ENCODE results near the gene MYH3.
A peak's percentile ranks its signal among the peaks of the same experiment; 100 is the strongest.
"Not testable (repeated sequence)": the region's sequence is repeated elsewhere in the genome, so short reads cannot be mapped to it uniquely, and the experiment has no call there.

Gene MYH3

DNA sequence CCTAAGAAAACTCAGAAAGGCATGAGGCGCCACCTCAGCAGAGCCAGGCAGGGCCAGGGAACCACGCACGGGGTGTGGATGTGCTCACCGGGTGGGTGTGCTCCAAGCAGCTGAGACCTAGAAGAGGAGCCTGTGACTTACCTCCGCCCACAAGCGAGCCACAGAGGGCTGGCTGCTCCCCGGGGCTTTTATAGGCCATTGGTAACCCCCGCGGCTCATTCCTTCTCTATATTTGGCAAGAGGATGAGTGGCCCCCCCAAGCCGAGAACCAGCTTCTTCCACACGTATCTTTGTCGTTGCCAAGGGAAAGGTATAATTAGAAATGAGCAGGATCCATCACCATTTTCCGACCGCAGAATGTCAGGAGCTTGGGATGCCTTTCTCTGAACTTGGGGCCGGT, at the start of gene MYH3:
MYH3 (minus strand) TSS at position 162 of the 400 bp plus-strand sequence. CDS start 2,245 bp downstream, outside the sequence.
- no peak for DNase-seq

DNA sequence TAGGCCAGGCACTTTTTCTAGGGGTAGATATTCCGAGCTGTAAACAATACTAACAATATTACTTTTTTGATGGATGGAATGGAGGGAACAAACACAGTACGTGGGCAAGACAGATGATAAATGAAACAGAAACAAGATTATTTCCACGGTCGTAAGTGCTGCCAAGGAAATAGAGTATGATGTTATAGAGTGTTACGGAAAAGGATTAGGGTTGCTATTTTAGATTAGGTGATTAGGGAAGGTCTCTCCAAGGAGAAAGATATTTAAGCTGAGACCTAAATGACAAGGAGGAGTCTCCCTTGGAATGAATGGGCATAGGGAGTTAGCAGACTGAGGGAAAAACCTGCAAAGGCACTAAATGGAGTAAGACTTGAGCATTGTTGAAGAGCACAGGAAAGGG, 48.6 kb upstream of the MYH3 start:
- no peak for DNase-seq

DNA sequence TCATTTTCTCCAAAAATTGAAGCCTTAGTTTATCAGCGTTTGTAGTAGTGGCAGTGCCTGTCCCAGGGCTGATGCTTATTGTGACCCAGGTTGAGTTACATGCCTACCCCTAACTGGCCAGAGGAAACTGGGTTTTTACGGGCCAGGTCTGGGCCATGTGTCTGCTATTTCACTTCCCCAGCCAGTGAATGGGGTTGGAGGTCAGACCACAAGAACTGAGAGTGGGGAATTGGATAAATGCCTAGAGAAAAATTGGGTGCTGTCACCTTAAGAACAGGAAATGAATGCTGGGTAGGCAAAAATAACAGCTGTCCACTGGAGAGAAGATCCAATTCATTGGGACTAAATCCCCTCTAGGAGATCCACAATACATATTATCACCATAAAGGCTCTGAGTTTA, 45.5 kb upstream of the MYH3 start:
- DNase-seq = no peak

DNA sequence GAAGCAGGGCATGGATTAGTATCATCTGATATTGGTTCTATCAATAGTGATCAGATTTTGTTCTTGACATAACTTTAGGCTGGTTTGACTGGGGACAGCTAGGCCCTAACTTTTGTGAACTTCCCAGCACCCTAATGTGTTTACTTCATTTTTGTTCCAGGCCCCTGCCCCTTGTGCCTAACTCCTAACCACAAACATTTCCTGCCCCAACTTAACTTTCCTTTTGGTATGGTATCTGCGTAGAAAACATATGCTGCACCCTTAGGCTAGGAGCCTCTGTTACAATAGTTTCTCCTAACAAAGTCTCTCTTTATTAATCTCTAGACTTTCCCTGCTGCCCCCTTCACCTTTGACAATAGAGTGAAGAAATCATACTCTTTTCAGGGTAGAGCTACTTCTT, 42.7 kb upstream of the MYH3 start:
- DNase-seq = no peak

DNA sequence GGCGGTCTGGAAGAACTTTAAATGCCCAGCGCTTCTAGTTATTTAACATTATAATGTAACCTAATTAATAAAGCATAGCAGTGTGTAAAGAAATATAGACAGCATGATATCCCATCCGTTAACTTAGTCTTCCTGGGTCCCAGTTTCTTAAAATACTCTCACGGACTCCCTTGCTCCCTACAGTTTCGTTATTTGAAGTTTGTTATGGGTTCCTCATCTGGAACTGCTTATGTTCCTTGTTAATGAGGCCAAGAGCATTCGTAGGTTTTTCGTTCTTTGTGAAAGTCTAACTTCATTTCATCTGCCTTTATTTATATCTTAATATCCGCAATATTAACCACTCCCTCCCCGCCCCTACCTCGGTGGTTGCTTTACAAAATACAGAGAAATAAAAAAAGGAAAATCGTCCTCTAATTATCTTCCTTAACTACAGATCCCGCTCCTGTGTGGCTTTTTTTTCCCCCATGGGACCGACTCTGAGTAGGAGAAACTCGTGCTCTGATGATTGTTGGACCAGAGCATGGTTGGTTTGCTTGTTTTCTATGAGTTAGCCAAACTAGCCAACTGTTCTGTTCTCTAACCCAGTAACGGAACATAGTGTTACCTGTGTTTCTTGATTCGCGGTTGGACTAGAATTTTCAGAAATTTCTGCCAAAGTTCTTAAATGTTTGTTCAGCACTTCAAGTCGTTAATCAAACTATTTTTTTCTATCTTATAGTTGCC, 41.1 kb upstream of the MYH3 start:
- no peak for DNase-seq

DNA sequence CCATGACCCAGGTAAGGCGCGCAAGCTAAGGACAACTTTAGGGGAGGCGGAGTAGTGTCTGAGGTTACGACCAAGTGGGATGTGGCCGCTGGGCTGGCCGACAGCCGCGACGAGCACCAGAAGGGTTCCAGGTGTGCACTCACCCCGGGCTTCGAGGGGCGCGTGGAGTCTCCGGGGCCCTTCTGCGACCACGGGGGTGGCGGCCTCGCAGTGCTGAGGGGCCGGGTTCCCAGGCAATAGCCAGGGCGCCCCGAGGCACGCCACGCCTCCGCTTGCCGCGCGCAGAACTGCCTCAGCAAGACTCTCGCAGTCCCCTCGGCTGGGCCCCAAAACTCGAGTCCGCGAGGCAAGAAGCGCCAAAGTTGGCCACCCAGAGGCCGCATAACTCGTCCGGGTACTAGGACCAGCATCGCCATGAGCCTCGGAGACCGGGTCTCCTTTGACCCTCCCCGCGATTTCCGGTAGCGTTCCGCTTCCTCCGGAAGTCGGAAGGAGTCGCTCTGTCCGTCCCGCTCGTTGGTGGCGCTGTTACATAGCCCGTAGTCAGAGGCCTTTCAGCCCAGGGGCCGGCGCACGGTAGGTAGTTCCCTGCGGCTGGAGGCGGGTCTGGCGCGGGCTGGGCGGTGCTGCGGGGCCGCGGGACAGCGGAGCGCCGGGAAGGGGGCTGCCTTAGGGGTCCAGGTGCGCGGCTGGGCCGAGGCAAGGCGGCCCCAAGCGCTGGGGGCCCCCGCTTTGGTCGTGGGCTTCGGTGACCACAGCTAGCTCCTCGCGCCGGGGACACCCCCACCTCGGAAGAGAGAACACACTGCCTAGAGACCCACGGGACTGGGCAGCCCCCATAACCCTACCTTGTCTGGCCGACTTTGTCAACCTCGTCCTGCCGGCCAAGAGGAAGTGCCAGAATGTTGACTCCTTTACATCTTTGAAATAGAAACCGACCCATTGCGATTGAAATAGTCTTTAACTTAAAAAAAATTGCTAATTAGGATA, 40.3 kb upstream of the MYH3 start, which contains the start of the genes ADPRM and SCO1:
ADPRM (plus strand) TSS at position 503 of the 990 bp plus-strand sequence. CDS start 7,333 bp downstream, outside the sequence.
SCO1 (minus strand) TSS at position 442 of the 990 bp plus-strand sequence; CDS start at position 416, 26 bp downstream.
- DNase-seq = peak; percentile 75

DNA sequence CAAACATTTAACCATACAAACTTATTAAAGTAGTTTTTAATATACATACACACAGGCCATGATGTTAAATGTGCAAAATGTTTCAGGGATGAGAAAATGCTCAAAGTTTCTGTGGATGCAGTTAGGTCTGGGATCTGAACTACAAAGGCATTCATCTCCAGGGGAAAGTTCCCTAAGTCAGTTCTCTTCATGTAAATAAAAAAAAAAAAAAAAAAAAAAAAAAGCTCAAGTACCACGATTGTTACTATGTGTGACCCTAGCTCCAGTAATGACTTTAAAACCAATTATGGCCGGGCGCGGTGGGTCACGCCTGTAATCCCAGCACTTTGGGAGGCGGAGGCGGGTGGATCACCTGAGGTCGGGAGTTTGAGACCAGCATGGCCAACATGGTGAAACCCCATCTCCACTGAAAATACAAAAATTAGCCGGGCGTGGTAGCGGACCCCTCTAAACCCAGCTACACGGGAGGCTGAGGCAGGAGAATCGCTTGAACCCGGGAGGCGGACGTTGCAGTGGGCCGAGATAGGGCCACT, 38.8 kb upstream of the MYH3 start:
- not testable (repeated sequence) for DNase-seq

DNA sequence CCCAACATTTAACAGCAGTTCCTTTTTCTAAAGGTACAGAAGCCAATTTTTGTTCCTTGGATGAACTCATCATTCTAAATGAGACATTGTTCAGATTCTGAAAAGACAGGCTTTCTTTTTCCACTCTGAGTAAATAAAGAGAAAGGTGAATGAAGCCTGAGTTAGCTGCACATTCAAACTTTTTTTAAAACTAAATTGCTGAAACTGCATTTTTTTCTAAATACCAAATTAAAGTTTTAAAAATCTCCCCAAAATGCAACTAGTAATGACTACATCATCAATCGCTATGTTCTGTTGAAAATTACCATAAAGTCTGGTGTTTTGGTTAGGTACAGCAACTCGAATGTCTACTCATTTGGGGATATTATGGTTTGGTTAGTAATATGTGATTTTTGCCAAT, 30.4 kb upstream of the MYH3 start:
- no peak for DNase-seq

DNA sequence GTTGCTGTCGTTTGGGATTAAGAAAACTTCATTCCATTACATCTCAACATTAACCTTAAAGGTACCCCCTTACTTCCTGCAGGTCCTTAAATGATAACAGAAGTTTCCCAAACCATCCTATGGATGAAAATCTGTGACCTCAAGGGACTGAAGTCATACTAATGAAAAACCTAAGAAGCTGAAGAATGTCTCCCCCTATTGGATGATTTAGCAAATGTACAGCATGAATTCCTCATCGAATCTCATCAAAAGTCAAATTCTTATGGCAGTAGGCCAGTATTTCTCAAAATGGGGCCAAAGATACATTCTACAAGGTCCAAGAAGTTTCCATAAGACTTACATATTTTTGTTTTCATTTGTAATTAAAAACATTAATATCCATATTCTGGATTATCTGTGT, 26.7 kb upstream of the MYH3 start:
- DNase-seq = no peak

DNA sequence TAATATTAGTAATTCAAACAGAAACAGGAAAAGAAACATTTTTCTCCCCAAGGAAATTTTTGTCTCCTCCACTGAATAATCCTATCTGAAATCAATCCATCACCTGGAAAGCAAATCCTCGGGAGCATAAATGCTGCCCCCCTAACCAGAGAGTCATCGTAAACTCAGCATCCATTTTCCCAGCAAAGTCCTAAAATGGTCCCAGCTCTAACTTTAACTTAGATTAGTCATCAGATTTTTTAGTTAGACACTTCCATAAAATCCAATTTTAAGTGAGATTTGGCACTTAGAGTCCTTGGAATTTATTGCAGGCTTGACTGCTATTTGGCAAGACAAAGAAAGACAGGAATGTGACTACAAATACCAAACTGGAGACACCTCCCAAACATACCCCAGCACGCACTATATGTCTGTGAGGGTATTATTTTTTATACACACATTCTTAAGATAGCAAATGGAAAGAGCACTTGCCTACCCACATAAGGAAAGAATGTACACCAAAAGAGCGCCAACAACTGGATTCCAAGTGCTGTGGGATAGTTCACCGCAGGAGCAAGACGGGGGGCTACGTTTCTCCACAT, 24.8 kb upstream of the MYH3 start:
- no peak for DNase-seq

DNA sequence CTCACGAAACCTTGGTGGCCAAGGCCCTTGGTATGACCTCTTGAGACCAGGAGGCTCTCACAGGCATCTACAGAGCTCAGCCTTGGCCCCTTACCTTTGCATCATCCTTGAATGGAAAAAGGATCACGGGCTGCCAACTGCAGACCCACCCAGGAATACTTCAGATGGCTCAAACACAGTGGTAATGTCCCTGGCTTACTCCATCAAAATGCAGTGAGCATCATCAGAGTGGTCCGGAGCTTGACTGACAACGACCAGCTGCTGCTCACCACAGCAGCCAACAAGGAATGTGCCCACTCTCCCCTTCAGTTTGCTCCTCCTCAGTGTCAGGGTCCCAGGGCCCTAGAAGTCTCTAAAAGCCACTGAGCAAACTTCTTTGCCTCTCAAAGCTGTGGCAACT, 17.6 kb upstream of the MYH3 start:
- DNase-seq = no peak

DNA sequence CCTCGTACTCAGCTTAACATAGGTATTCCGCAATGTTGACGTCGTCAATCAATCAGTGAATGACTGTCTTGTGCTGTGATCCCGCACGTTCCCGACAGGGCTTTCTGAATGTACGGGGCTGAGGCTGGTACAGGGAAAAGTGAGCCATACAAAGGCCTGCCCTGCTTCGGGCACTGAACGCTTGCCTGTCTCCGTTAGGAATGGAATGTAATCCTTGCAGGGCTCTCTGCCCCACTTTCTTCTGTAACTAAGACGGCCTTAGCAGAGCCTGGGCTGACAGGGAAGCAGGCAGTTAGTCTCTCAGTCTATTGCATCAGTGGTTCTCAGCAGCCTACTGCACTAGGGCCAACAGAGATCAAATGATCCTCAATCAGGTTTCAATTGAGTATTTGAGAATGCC, 16.2 kb upstream of the MYH3 start:
- no peak for DNase-seq

DNA sequence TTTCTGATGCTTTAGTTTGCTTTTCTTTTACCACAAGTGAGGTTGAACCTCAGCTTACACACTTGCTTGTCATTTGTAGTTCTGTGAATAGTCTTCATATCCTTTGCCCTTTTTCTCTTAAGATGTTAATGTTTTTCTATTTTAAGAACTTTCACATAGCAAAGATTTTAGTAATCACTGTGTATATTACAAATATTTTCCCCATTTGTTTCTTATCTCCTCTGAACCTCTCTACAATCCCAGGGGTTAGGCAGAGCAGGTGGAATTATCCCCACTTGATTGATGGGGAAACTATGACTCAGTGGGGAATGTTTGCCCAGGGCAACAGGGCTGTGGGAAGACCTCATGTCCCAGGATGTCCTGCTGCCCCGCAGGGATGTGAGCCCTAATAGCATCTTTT, 11.7 kb upstream of the MYH3 start:
- DNase-seq = no peak

DNA sequence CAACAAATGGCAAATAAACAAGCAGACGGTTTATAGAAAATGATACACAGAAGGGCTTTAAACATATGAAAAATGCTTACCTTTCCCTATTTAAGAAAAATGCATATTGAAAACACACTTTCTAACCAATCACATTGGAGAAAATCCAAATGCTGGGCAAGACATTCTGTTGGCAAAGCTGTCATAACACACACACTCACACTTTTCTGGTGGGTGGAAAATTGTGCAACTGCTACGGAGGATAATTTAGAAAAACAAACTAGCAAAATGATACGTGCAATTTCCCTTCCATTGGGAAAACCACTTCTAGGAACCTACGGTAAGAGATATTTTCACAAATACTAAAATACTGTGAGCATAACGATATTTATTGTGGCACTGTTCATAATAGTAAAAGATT, 9.8 kb upstream of the MYH3 start:
- no peak for DNase-seq

DNA sequence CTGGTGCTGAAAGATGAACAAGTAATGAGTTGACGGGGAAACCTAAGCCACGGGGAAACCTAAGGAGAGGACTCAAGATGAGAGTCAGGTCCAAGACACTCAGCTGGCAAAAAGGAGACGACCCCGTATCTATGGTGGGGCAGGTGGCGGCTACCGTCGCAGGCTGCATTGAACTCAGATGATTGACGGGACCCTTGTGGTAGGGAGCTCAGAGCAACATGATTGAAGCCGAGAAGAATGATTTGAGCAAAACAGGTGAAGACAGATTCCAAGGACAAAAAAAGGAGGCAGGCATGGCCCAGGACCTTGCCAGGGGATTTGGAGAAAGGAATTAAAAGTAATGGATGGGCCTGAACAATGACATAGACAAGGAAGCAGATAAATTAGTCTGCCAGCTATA, 7.5 kb upstream of the MYH3 start:
- DNase-seq = no peak

DNA sequence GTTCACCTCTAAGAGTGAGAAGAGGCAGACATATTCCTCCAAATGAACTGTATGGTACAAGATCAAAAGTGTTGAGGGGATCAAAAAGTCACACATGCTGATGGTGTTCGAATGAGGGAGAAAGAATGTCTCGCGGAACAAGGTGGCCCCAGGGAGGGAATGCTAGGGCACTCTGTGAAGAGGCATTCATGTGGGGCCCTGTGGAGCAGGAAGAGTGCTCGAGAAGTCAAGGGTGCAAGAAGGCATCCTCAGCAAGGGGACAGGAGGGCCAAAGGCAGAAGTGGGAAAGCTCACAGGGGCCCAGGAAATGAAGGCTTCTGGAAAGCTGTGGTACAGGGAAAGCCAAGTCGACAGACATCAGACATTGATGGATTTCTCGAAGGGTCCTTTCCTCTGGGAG, 6.1 kb upstream of the MYH3 start:
- DNase-seq = no peak

DNA sequence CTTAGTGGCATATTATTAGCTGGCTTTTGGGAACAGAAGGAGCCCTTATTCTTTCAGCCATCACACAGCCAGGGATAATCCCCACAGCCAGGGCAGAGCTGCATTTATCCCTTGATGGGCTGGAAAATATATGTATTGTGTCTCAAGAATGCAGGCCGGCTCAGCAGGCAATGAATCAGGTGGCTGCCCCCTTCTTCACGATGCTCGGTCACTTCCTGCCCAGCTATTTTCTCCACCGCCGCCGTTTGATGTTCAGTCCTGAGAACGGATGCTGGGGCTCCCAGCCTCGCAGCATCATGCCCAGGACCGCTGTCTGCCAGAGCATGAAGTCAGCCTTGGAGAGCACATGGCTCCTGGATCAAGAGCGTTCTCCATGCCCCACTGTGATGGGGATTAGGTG, 4.3 kb upstream of the MYH3 start:
- DNase-seq = no peak

DNA sequence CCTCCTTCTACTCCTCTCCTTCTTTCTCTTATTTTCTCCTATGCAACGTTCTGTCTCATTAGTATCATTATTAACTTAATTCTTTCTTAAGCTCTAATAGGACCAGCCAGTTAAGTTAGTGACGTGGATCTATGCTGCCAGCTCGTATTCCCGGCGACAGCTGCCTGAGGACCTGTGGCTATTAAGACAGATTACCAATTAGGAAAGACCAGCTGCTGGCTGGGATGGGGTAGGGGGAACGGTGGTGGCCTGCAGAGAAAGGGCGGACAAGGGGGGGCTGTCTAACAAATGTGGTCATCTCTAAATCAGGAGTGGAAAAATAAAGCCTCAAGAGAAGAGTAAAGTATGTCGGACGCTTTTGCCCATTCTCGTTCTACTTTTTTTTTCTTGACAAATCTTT, 770 bp upstream of the MYH3 start:
- no peak for DNase-seq

DNA sequence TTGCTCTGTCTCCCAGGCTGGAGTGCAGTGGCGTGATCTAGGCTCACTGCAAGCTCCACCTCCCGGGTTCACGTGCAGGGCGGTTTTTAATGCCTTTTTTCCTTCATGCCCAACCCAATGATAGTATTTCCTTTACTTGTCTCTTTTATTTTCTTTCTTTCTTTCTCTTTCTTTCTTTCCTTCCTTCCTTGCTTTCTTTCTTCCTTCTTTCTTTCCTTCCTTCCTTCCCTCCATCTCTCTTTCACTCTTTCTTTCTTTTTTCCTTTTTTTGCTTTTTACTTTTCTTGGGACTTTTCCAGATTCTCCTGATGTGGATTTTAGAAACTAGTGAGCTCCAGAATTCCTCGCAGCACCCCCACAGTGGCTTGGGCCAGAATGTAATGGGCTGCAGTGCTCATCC, 3.1 kb downstream of the MYH3 start:
- no peak for DNase-seq

DNA sequence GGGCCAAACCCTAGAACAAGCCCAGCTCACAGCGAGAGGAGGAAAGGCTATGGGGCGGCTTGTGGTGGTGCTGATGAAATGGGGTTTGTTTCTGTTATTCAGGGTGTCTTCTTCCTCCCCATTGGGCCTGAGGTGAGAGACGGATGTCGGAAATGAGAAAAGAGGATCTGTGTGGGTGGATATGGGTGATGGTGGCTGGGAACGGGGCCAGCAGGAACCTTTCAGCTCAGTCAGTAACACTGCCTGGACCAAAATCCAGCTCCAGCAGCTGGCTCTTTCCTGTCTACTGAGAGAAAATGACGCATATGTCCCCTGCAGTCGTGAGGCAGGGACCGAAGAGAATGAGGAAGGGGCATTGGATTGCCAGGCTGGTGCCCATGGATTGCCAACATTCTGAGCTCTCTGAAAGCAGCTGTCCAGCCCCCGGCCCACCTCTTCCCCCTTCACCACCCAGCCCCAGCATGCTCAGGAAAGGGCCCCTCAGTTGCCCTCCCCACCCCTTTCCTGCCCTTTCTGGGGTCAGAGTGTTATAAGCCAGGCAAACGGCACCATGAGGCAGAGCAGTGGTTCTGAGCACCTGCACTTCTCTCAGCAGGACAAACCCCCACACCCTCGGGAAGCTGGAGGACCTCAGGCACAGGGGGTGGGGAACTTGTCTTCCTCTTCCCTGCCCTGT, 4.0 kb downstream of the MYH3 start:
- no peak for DNase-seq

DNA sequence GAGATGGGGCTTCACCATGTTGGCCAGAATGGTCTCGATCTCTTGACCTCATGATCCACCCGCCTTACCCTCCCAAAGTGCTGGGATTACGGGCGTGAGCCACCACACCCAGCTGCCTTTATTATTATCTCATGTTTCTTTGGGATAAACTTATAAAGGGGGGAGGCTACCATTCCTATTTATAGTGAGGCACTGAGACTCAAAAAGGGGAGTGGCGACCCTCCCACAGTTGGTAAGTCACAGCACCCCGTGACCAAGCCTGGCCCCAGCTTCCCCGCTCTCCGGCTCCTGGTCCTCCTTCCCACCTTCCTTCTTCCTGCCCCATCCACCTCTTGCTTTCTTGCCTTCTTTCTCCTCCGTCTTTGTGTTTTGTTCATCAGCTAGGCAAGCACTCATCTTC, 5.2 kb downstream of the MYH3 start:
- no peak for DNase-seq

DNA sequence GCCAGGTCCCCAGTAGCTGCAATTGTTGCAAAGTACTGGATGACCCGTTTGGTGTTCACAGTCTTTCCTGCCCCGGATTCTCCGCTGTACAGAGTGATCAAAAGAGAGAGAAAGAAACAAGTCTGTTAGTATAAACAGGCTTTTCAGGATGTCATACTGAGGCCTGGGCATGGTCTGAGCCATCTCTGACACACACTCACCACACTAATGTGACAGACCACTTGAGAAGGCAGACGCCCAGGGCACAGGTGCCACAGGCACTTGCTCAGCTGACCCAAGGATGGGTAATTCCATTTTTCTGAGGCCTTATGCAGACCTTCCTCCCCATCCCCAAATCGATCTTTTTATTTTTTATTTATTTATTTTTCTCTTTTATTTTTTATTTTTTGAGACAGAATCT, 7.5 kb downstream of the MYH3 start:
- DNase-seq = no peak

DNA sequence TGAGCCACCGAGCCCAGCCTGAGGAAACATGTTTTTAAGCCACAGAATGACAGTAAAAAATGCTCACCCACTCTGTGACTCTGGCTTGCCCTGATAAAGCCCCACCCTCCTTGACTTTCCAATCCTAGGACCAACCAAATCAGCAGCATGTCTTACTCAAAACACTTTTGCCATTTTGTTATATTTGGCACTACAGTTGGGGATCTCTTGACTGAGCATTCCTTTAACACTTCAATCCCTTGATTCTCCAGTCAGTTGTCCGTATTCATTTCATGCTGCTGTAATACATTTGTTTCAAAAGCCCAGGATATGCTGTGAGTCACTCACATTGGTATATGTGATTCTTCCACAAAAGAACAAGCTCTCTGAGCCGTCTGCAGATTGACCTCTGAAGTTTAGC, 8.2 kb downstream of the MYH3 start:
- no peak for DNase-seq
